ENCODE data around the gene TMEM37.

The TMEM37 gene

DNA sequence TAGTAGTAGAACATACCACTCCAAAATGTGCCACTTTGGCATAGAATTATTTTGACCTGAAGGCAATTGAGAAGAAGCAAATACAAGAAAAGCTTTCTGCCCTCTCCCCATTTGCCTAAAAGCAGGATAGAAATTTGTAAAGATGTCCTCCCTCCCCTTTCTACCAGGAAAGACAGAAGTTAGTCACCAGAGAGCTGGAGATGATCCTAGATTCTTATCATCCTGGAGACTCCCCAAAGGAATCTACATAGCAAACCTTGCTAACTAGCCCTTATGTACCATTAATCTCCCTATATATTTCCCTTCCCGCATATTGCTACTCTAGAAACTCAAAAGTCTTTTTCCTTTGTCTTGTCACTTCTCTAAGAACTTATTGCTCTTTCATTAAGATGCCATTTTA is 12.6 kb upstream of the TMEM37 start:
- no peak for DNase-seq (ENCODE audit: low spot score)

DNA sequence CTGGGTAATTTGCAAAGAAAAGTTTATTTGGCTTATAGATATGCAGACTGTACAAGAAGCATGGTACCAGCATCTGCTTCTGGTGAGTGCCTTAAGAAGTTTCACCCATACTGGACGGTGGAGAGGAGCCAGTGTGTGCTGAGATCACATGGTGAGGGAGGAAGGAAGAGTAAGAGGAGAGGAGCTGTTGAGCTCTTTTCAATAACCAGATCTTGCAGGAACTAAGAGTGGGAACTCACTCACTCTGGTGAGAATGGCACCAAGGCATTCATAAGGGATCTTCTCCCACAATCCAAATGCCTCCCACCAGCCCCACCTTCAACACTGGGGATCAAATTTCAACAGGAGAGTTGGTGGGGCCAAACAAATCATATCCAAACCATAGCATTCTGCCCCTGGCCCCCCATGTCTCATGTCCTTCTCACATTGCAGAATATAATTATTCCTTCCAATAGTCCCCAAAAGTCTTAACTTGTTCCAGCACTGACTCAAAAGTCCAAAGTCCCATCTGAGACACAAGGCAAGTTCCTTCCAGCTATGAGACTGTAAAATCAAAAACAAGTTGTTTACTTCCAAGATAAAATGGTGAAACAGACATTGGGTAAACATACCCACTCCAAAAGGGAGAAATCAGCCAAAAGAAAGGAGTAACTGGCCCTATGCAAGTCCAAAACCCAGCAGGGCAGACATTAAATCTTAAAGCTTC is 11.7 kb upstream of the TMEM37 start:
- DNase-seq (ENCODE audit: low spot score), result no peak

- no peak for DNase-seq (ENCODE audit: low spot score)
Measured at GRCh38 chr2:119421304-119421703, 10.3 kb upstream of the TMEM37 start.

GRCh38 chr2:119421741-119422140 is 9.9 kb upstream of the TMEM37 start:
- no peak for DNase-seq (ENCODE audit: low spot score)

DNA sequence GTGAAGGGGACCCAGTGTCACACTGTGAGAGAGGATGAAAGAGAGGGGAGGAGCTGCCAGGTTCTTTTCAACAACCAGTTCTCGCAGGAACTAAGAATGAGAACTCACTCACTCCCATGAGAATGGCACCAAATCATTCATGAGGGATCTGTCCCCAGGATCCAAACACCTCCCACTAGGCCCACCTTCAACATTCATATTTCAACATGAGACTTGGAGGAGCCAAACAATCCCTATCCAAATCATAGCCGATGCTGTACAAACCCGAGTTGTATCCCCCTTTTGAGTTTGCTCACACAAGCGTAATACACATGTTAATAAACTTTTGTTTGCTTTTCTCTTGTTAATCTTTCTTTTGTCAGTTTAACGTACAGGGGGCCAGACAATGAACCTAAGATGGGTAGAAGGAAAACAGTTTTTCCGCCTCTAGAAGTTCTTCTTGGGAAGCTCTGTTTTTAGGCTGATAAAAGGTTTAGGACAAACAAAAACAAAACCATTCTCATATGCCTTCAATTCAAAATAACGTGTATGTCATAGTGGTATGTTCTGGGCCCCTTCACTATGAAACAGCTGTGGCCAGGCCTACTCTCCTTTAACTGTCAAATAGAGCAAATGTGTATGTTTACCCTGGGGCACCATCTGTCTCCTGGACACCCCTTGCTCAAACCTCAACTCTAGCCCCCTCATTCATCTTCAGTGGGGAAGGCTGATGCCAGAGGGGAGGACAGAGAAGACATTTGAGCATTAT is 9.1 kb upstream of the TMEM37 start:
- no peak for DNase-seq (ENCODE audit: low spot score)

- no peak for DNase-seq (ENCODE audit: low spot score)
Measured at GRCh38 chr2:119423108-119423444, 8.6 kb upstream of the TMEM37 start.

DNA sequence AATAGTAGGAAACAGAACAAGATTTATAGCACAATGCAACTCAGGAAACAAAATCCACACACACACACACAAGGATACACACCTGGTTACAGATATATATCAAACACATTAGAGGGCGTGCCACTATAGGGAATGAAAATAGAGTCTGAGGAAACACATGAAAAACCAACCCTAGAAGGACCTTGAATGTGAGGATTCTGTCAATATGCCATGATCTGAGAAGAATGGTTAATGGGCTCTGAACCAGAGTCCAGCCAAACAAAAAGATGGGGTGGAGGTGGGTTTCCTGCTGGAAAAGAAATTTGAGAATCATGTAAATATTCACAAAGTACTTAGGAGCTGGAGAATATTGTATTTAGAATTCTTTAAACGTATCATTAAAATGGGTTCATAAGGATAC is 7.8 kb upstream of the TMEM37 start:
- no peak for DNase-seq (ENCODE audit: low spot score)

GRCh38 chr2:119424284-119425118 is 7.2 kb upstream of the TMEM37 start:
- DNase-seq (ENCODE audit: low spot score), result no peak

DNA sequence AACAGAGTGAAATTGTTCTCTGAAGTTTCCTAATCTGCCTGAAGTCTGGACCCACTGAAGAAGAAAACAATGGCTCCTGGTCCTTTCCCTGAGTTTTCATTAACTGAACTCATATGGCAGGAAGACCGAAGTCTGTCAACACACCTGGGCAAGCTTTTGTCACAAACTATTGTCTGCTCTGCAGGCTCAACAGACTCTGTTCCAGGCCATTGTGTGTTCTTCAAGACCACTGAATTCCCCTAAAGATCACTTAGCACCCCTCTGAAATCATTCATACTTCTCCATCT is 6.6 kb upstream of the TMEM37 start:
- no peak for DNase-seq (ENCODE audit: low spot score)

- DNase-seq (ENCODE audit: low spot score), result no peak
Measured at GRCh38 chr2:119425620-119426395, 5.8 kb upstream of the TMEM37 start.

GRCh38 chr2:119426396-119426675 is 5.3 kb upstream of the TMEM37 start:
- DNase-seq (ENCODE audit: low spot score), result no peak

- DNase-seq (ENCODE audit: low spot score), result no peak
Measured at GRCh38 chr2:119426801-119427395, 4.8 kb upstream of the TMEM37 start.

- DNase-seq (ENCODE audit: low spot score), result no peak
Measured at GRCh38 chr2:119427756-119428155, 3.9 kb upstream of the TMEM37 start.

- no peak for DNase-seq (ENCODE audit: low spot score)
Measured at GRCh38 chr2:119428488-119429224, 3.0 kb upstream of the TMEM37 start.

DNA sequence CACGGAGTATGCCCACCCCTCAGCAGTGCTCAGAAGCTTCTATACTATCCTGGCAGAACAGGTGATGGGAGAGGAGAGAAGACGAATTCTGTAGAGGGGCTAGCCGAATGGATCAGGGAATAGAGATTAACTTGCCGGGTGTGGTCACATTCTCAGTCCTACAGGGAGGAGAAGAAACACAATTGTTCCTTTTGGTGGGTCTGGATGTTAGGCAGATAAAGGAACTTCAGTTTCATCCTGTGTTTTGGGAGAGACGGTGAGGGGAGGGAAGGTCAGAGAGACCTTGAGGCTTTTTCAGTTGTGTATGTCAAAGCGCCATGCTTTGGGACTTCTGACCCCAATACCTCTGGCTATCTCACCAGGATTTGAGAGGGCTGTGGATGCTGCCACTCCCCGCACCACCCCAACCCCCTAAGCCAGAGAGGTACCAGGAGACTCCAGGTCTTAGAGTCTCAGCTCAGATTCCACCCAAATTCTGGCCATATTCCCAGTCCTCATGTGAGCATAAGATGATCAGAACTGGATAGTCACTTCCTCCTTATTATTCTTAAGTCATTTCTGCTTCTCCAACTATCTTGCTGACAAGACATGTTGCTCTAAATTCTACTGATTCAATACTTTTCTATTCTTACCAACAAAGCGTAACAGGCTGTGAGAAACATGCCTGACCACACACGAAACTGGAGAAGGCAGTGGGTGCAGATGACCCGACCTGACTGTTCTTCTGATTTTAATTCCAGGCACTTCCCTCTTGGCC is 2.3 kb upstream of the TMEM37 start:
- no peak for DNase-seq (ENCODE audit: low spot score)

GRCh38 chr2:119430023-119430498 is 1.6 kb upstream of the TMEM37 start:
- DNase-seq (ENCODE audit: low spot score), result no peak

GRCh38 chr2:119431976-119432850 is 559 bp downstream of the TMEM37 start:
- DNase-seq (ENCODE audit: low spot score), result peak; percentile 42

- no peak for DNase-seq (ENCODE audit: low spot score)
Measured at GRCh38 chr2:119432851-119433522, 1.3 kb downstream of the TMEM37 start.
